IPS-NIHi11 (cell line): ENCODE results near the gene ACSL1.
A peak's percentile ranks its signal among the peaks of the same experiment; 100 is the strongest.
"Not testable (repeated sequence)": the region's sequence is repeated elsewhere in the genome, so short reads cannot be mapped to it uniquely, and the experiment has no call there.

Experiments
- DNase-seq: peaks from one replicate; pipeline ENCODE4 v3.0.0; 2012; ENCODE audit warnings: mixed read lengths, low spot score

The ACSL1 gene

GRCh38 chr4:184787766-184788503 is 37.8 kb downstream of the ACSL1 start:
- DNase-seq, result no peak

GRCh38 chr4:184785813-184786212 is 40.0 kb downstream of the ACSL1 start:
- no peak for DNase-seq

- no peak for DNase-seq
These were observed 41.0 kb downstream of the ACSL1 start for GRCh38 chr4:184784628-184785257.

- DNase-seq, result no peak
These were observed 42.9 kb downstream of the ACSL1 start for GRCh38 chr4:184782731-184783373.

GRCh38 chr4:184779160-184779559 is 46.6 kb downstream of the ACSL1 start:
- not testable (repeated sequence) for DNase-seq

GRCh38 chr4:184778325-184778724 is 47.4 kb downstream of the ACSL1 start:
- DNase-seq, result no peak

GRCh38 chr4:184776821-184777220 is 48.9 kb downstream of the ACSL1 start:
- DNase-seq, result no peak

GRCh38 chr4:184775854-184776555 is 49.8 kb downstream of the ACSL1 start:
- DNase-seq, result no peak

- DNase-seq, result no peak
These were observed 51.6 kb downstream of the ACSL1 start for GRCh38 chr4:184774152-184774551.

GRCh38 chr4:184771416-184771815 is 54.4 kb downstream of the ACSL1 start:
- no peak for DNase-seq

- no peak for DNase-seq
These were observed 56.5 kb downstream of the ACSL1 start for GRCh38 chr4:184769141-184769765.

- DNase-seq, result no peak
These were observed 57.5 kb downstream of the ACSL1 start for GRCh38 chr4:184768296-184768695.

- no peak for DNase-seq
These were observed 59.3 kb downstream of the ACSL1 start for GRCh38 chr4:184766446-184766845.

- DNase-seq, result peak; percentile 41
These were observed 60.1 kb downstream of the ACSL1 start for GRCh38 chr4:184765473-184766340.

- no peak for DNase-seq
These were observed 61.2 kb downstream of the ACSL1 start for GRCh38 chr4:184764601-184765000.

- no peak for DNase-seq
These were observed 62.5 kb downstream of the ACSL1 start for GRCh38 chr4:184763150-184763780.

- no peak for DNase-seq
These were observed 63.7 kb downstream of the ACSL1 start for GRCh38 chr4:184762100-184762499.

GRCh38 chr4:184760681-184761080 is 65.1 kb downstream of the ACSL1 start:
- DNase-seq, result no peak

- DNase-seq, result no peak
These were observed 68.0 kb downstream of the ACSL1 start for GRCh38 chr4:184757810-184758209.

- no peak for DNase-seq
These were observed 69.4 kb downstream of the ACSL1 start for GRCh38 chr4:184756399-184756798.

- DNase-seq, result no peak
These were observed 70.5 kb downstream of the ACSL1 start for GRCh38 chr4:184755278-184755677.
